K562 (cell line): ENCODE results near the gene FBXO11. TPM values are rescaled to one million over a fixed set of nuclear protein-coding genes. Genes with fewer than 3 reads are reported as not detected.

Source experiments
- CCNT2 ChIP-seq: IDR thresholded peaks from 2 replicates; pipeline ENCODE4 v1.6.1; 2011; ENCODE audit warnings: borderline replicate concordance, low read depth, mild to moderate bottlenecking, moderate library complexity, mixed read lengths, low read length; ENCODE audit not compliant: insufficient read length; ENCODE audit errors: extremely low read depth
- MAFF ChIP-seq: IDR thresholded peaks from 2 replicates; pipeline ENCODE4 v1.6.1; 2012; ENCODE audit warnings: low read length, improper control_type of control experiment
- MEF2D ChIP-seq: conservative IDR thresholded peaks from 2 replicates; pipeline ENCODE4 v1.6.1; 2016; ENCODE audit warnings: low read depth, missing genetic modification characterization, missing compliant biosample characterization
- NCOA2 ChIP-seq, 2 experiments: fragments of 450-650 bp; IDR thresholded peaks; 2 replicates each; pipeline ENCODE4 v1.6.1; 2018; ENCODE audit warnings: mild to moderate bottlenecking in 2 of 2, moderate library complexity in 1 of 2; ENCODE audit not compliant: partially characterized antibody in 2 of 2
- NONO ChIP-seq, 2 experiments: fragments of 200-400 bp in 1 of 2; fragments of 450-650 bp in 1 of 2; formaldehyde crosslinking in 1 of 2; IDR thresholded peaks; 2 replicates each; pipeline ENCODE4 v1.6.1; 2017; ENCODE audit warnings: low read depth in 2 of 2, mild to moderate bottlenecking in 2 of 2, moderate library complexity in 2 of 2, low read length in 1 of 2
- PHF8 ChIP-seq: fragments of 200-600 bp; sonication (generic); IDR thresholded peaks from 2 replicates; pipeline ENCODE4 v1.6.1; 2012; ENCODE audit warnings: mixed run types, mild to moderate bottlenecking, inconsistent platforms, low read length, moderate library complexity, borderline replicate concordance
- PYGO2 ChIP-seq: fragments of 450-650 bp; IDR thresholded peaks from 2 replicates; pipeline ENCODE4 v1.6.1; 2016; ENCODE audit warnings: mild to moderate bottlenecking, missing genetic modification characterization, moderate library complexity, missing compliant biosample characterization
- SMAD4 ChIP-seq: fragments of 250-450 bp; sonication (Bioruptor Pico); conservative IDR thresholded peaks from 2 replicates; pipeline ENCODE4 v1.8.0; 2021; ENCODE audit warnings: inconsistent platforms, mild to moderate bottlenecking, moderate library complexity
- TSC22D4 ChIP-seq: fragments of 450-650 bp; IDR thresholded peaks from 2 replicates; pipeline ENCODE4 v1.6.1; 2016; ENCODE audit warnings: missing genetic modification characterization, missing biosample characterization, control low read depth
- U2AF2 ChIP-seq: fragments of 200-400 bp; formaldehyde crosslinking; optimal IDR thresholded peaks from 2 replicates; pipeline ENCODE3; 2017; ENCODE audit warnings: low read depth, mild to moderate bottlenecking, low read length
- YY1 ChIP-seq, 3 experiments: IDR thresholded peaks; 2 replicates each; pipeline ENCODE4 v1.6.1; 2011; ENCODE audit warnings: low read length in 2 of 3, mild to moderate bottlenecking in 2 of 3, moderate library complexity in 2 of 3, borderline replicate concordance in 1 of 3, control low read depth in 1 of 3, low read depth in 1 of 3; ENCODE audit not compliant: insufficient read depth in 3 of 3, insufficient replicate concordance in 2 of 3, control insufficient read depth in 1 of 3, insufficient read length in 1 of 3; ENCODE audit errors: extremely low read depth in 1 of 3
- ZBTB7A ChIP-seq: IDR thresholded peaks from 2 replicates; pipeline ENCODE4 v1.6.1; 2011; ENCODE audit warnings: low read depth, mild to moderate bottlenecking, low read length, moderate library complexity, borderline replicate concordance; ENCODE audit not compliant: control insufficient read depth
- ZC3H11A ChIP-seq: IDR thresholded peaks from 2 replicates; pipeline ENCODE4 v1.6.1; 2012; ENCODE audit warnings: low read depth, low read length, improper control_type of control experiment
- ZNF384 ChIP-seq: IDR thresholded peaks from 2 replicates; pipeline ENCODE4 v1.6.1; 2012; ENCODE audit warnings: low read depth, low read length, improper control_type of control experiment
- ZNF395 ChIP-seq: fragments of 200-800 bp; sonication (Bioruptor generic); IDR thresholded peaks from 2 replicates; pipeline ENCODE4 v1.6.1; 2017; ENCODE audit warnings: missing genetic modification characterization, missing compliant biosample characterization
- ZNF57 ChIP-seq: fragments of 450-650 bp; formaldehyde crosslinking; IDR thresholded peaks from 2 replicates; pipeline ENCODE4 v1.4.0; 2020; ENCODE audit warnings: mild to moderate bottlenecking, moderate library complexity
- ZNF592 ChIP-seq: fragments of 450-650 bp; IDR thresholded peaks from 2 replicates; pipeline ENCODE4 v1.6.1; 2017; ENCODE audit warnings: antibody characterized with exemption, mild to moderate bottlenecking
- ZSCAN29 ChIP-seq: fragments of 450-650 bp; IDR thresholded peaks from 2 replicates; pipeline ENCODE4 v1.6.1; 2017
- polyA plus RNA-seq, 8 experiments: library from polyadenylated mRNA; depleted of rRNA in 4 of 8; stranded (reverse) in 5 of 8; unstranded in 3 of 8; fragments of >200 nt; fragmentation: Nextera tagmentation in 2 of 8; fragmentation: Illumina TruSeq in 1 of 8; extraction: Ambion mirVana in 2 of 8; extraction: Trizol in 1 of 8; gene quantifications; 2 replicates each; pipeline versions ENCODE4 v1.2.1 to v1.2.3, GENCODE V29; 2011 to 2014; ENCODE audit warnings: inconsistent platforms in 1 of 8, missing spikeins in 1 of 8
- total RNA-seq, 7 experiments: library from RNA; depleted of rRNA in 6 of 7; stranded (reverse); fragments of >200 nt in 6 of 7; fragmentation: Illumina TruSeq in 2 of 7; extraction: Trizol in 2 of 7; gene quantifications; 2 replicates each; pipeline versions ENCODE4 v1.2.1 to v1.2.3, GENCODE V29; 2011 to 2021; ENCODE audit warnings: low replicate concordance in 1 of 7
- TF ChIP-seq, protein P1 (sequence below): fragments of 450-650 bp; formaldehyde crosslinking; conservative IDR thresholded peaks from 2 replicates; pipeline ENCODE4 v1.4.0; 2022; ENCODE audit warnings: mild to moderate bottlenecking, missing genetic modification characterization

Gene FBXO11
- total and polyA plus RNA-seq, 9 of the 15 experiments (the other 6 are each of a cell fraction or from before 2014, with no cell fraction given): 8.8 to 44.5 (median 24.1) TPM

DNA sequence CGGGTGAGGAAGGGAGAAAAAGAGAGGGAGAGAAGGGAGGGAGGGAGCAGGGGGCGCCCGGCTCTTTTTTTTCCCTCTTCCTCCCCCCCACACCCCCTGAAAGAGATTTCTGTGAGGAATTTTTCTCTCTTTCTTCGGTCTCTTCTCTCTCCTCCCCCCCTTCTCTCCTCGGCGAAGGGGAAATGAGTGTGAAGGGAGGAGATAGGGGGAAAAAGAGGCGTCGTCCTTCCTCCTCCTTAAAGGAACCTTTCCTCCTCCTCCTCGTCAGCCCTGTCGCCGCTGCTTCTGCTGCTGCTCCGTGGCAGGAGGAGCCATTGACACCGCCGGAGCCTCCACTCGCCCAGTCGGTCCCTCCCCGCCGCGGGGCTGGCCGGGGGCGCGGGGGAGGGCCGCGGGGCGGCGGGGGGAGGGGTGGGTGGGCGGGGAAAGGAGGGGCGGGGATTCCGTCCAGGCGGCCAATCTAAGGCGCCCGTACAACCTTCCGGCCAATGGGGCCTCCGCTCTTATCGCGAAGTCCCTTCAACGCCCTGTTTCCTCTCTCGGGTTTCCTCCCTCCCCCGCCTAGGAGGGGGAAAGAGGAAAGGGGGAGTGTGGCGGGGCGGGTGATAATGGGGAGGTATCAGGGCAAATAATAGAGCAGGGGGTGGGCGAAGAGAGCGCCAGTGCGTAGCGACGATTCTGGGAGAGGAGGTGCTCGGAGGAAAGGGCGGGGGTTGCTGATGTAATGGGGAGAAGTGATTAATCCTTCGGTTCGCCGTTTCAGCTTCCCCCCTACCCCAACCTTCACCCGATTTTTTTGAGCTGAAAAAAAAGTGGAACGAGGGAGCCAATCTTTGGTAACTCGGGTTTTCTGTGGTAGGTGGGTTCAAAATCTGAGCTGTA, at the start of gene FBXO11 (continued):
- TF ChIP-seq PHF8 (peak; percentile 66; the same call in 1 of the 2 replicates), ZNF395 (CRISPR knock-in tag) (peak; percentile 62; the same call in 1 of the 2 replicates), CCNT2 (peak; percentile 41), ZSCAN29 (peak; percentile 73; the same call in 1 of the 2 replicates), ZNF384 (peak; percentile 94), U2AF2 (no peak), YY1 (IDR thresholded peaks at IDR 0.05; ENCODE audit: borderline replicate concordance in 1 of 3, control insufficient read depth in 1 of 3, extremely low read depth in 1 of 3, insufficient read depth in 3 of 3, insufficient read length in 1 of 3, insufficient replicate concordance in 2 of 3, low read depth in 1 of 3, low read length in 2 of 3) (peak; percentile 30 to 89 (median 81)), ZNF592 (no peak), ZBTB7A (peak; percentile 72; the same call in 1 of the 2 replicates), NCOA2 (IDR thresholded peaks at IDR 0.05; ENCODE audit: partially characterized antibody in 2 of 2) (no peak), PYGO2 (tag) (no peak), TSC22D4 (tag) (no peak), ZNF57 (CRISPR knock-in tag) (no peak), MAFF (no peak), SMAD4 (CRISPR knock-in tag) (peak; percentile 48; the same call in 1 of the 2 replicates), ZC3H11A (no peak), MEF2D (tag) (no peak), NONO (IDR thresholded peaks at IDR 0.05; ENCODE audit: low read depth in 2 of 2, low read length in 1 of 2) (peak in 1 of 2 experiments; percentile 36; a peak in 1 of 4 replicates)
- TF ChIP-seq, protein P1, sequence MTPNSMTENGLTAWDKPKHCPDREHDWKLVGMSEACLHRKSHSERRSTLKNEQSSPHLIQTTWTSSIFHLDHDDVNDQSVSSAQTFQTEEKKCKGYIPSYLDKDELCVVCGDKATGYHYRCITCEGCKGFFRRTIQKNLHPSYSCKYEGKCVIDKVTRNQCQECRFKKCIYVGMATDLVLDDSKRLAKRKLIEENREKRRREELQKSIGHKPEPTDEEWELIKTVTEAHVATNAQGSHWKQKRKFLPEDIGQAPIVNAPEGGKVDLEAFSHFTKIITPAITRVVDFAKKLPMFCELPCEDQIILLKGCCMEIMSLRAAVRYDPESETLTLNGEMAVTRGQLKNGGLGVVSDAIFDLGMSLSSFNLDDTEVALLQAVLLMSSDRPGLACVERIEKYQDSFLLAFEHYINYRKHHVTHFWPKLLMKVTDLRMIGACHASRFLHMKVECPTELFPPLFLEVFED (CRISPR knock-in tag): 0 out of 2 replicates have a peak, but pooled peaks have one; percentile 28
